ENCODE results near the gene RSF1.

Gene RSF1

GRCh38 chr11:77656362-77656761, 164.2 kb downstream of the RSF1 start:
- TF ChIP-seq, protein P1, sequence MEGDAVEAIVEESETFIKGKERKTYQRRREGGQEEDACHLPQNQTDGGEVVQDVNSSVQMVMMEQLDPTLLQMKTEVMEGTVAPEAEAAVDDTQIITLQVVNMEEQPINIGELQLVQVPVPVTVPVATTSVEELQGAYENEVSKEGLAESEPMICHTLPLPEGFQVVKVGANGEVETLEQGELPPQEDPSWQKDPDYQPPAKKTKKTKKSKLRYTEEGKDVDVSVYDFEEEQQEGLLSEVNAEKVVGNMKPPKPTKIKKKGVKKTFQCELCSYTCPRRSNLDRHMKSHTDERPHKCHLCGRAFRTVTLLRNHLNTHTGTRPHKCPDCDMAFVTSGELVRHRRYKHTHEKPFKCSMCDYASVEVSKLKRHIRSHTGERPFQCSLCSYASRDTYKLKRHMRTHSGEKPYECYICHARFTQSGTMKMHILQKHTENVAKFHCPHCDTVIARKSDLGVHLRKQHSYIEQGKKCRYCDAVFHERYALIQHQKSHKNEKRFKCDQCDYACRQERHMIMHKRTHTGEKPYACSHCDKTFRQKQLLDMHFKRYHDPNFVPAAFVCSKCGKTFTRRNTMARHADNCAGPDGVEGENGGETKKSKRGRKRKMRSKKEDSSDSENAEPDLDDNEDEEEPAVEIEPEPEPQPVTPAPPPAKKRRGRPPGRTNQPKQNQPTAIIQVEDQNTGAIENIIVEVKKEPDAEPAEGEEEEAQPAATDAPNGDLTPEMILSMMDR (IDR thresholded peaks at IDR 0.05; ENCODE audit: low read length, missing control alignments), result no peak
- DNase-seq (ENCODE audit: low read depth), result no peak
- H3K4me3 ChIP-seq (replicated peaks; ENCODE audit: low read depth, low read length), result no peak overlapping the region

GRCh38 chr11:77654770-77655434, 165.6 kb downstream of the RSF1 start:
- TF ChIP-seq, protein P1 (IDR thresholded peaks at IDR 0.05; ENCODE audit: low read length, missing control alignments), result no peak
- DNase-seq (ENCODE audit: low read depth), result no peak
- no peak overlapping the region for H3K4me3 ChIP-seq (replicated peaks; ENCODE audit: low read depth, low read length)

DNA sequence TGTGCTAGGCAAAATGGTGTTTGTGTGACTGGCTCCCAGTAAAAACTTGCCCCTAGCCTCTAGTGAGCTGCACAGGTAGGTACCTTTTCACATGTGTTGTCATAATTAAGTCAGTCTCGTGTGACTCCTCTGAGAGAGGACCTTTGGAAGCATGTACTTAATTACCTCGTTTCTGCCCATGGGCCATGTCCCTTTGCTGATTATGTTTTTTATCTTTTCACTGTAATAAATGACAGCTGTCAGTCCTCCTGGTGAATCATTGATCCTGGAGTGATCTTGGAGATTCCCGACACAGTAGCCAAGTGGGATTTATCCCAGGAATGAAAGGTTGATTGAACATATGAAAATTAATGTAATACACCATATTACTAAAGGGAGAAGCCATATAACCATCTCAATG, 170.4 kb downstream of the RSF1 start:
- no peak overlapping the region for H3K4me3 ChIP-seq (replicated peaks; ENCODE audit: low read depth, low read length)
- DNase-seq (ENCODE audit: low read depth), result no peak
- TF ChIP-seq, protein P1 (IDR thresholded peaks at IDR 0.05; ENCODE audit: low read length, missing control alignments), result no peak

GRCh38 chr11:77647654-77648305, 172.7 kb downstream of the RSF1 start:
- TF ChIP-seq, protein P1 (IDR thresholded peaks at IDR 0.05; ENCODE audit: low read length, missing control alignments), result no peak
- H3K4me3 ChIP-seq (replicated peaks; ENCODE audit: low read depth, low read length), result no peak overlapping the region
- no peak for DNase-seq (ENCODE audit: low read depth)

DNA sequence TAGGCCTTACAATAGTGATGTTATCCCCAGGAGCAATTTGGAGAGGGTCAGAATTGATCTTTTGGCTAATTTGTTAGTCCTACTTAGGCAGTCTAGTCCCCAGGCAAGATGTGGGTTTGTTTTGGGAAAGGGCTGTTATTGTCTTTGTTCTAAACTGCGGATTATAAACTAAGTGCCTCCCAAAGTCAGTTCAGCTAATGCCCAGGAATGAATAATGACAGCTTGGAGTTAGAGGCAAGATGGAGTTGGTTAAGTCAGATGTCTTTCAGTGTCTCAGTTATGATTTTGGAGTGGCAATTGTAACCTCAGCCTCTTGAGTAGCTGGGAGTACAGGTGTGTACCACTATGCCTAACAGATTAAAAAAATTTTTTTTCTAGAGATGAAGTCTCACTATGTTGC, 175.6 kb downstream of the RSF1 start:
- no peak overlapping the region for H3K4me3 ChIP-seq (replicated peaks; ENCODE audit: low read depth, low read length)
- DNase-seq (ENCODE audit: low read depth), result no peak
- TF ChIP-seq, protein P1 (IDR thresholded peaks at IDR 0.05; ENCODE audit: low read length, missing control alignments), result no peak

- no peak overlapping the region for H3K4me3 ChIP-seq (replicated peaks; ENCODE audit: low read depth, low read length)
- DNase-seq (ENCODE audit: low read depth), result no peak
- TF ChIP-seq, protein P1 (IDR thresholded peaks at IDR 0.05; ENCODE audit: low read length, missing control alignments), result no peak
Observed at GRCh38 chr11:77642228-77642627, 178.3 kb downstream of the RSF1 start.
